HG02642 (cell line): Measurements from ENCODE around the gene DCAF5.

Experiments used
- ATAC-seq: cut with Tn5 transposase; IDR thresholded peaks from one replicate; pipeline ENCODE4 v1.9.1; 2021; ENCODE audit warnings: mild to moderate bottlenecking; ENCODE audit not compliant: unreplicated experiment, poor library complexity

DCAF5 gene

DNA sequence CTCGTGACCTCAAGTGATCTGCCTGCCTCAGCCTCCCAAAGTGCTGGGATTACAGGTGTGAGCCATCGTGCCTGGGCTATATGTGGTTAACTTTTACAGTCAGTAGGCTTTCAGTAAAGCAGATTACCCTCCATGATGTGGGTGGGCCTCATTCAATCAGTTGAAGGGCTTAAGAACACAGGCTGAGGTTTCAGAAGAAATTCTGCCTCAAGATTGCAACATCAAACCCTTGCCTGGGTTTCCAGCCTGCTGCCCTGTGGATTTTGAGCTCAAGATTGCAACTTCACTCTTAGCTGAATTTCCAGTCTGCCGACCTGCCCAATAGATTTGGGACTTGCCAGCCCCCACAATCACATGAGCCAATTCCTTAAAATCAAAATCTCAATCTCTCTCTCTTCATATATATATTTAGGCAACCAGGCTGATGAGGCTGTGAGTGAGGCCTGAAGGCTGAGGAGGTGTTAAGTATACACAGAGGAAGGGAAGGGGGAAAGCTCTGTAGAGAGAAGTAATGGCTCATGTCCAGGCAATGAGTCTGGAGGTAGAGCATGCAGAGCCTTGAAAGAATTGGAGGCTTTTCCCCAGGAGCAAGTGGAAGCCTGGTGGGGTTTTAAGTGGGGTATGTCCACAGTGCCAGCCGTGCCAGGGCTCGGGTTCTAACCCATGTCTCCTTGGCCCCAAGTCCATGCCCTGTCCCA, 140.5 kb downstream of the DCAF5 start:
- ATAC-seq: no peak

DNA sequence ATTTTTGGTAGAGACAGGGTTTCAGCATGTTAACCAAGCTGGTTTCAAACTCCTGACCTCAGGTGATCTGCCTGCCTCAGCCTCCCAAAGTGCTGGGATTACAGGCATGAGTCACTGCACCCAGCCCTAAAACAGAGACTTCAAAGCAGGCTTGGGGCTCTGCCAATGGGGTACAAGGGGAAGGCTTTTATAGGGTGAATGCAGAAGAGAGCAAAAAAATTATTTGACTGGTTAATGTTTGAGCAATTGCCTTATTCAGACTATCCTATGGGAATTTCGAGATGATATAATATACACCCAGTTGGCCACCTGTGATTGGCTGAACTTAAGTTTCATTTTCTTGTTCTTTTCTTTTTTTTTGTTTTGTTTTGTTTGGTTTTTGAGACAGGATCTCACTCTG, 142.3 kb downstream of the DCAF5 start:
- ATAC-seq: no peak

DNA sequence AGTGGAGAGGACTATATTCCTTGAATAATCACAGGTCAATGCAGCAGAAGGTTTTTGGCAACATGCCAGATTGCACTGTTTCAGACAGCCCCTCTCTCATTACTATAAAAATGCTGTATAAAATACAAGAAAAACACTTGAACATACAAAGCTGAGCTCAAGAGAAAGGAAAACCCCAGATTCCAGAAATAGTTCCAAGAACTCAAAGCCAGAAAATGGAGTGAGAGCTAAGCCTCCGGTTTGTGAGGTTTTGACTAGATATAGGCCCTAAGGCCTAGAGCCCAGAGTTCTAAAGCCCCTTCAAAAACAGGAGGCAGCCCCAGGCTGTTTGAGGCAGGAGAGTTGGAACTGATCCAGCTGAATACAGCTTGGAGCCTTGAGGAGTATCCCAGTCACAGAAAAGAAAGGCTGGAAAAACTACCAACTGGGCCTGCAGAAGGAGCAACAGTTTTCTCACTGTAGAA, 144.5 kb downstream of the DCAF5 start:
- no peak for ATAC-seq

DNA sequence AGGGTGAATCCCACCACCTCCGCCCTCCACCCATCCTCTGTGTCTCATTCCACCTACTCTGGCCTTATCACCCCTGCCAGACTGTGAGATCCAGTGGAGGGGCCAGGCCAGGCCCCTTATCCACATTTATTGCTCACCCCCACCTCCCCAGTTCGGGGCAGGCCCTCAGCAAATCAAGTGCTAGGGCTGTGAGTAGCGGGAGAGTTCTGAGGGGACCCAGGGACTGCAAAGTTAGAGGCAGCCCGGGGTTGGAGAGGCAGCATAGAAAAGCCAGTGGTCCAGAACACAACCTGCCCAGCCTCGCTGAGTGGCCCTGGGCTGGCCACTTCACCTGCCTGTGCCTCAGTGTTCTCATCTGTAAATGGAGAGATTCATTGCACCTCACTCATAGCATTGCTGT, 146.6 kb downstream of the DCAF5 start:
- ATAC-seq: no peak

DNA sequence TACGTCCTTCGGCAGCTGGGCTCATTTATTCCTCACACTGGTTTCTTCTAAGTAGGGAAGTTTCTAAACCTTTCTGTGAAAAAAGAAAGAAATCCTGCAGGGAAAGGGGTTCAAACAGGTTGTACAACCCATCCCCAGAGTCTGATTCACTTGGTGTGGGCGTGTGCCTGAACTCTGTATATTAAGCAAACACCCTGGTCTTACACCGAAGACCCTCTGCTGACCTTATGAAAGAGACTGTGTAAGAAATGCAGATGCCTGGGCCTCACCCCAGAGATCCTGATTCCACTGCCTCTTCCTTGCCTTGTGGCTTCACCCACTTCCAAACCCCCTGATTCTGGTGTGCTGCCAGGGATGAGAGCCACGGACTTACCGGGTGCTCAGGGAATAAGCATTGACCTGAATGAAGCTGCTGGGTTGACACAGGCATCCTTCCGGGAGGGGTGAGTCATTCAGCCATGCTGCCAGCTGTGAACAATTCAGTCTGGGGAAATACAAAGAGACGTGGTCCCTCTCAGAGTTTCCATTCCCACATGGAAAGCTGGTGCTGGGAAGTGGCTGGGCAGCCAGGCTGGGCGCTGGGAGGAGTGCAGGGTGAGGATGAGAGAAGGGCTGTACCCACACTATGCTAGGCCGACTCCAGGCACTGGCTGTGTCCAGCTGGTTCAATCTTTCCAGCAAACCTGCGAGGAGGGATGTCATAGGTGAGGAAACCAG, 147.3 kb downstream of the DCAF5 start:
- no peak for ATAC-seq

DNA sequence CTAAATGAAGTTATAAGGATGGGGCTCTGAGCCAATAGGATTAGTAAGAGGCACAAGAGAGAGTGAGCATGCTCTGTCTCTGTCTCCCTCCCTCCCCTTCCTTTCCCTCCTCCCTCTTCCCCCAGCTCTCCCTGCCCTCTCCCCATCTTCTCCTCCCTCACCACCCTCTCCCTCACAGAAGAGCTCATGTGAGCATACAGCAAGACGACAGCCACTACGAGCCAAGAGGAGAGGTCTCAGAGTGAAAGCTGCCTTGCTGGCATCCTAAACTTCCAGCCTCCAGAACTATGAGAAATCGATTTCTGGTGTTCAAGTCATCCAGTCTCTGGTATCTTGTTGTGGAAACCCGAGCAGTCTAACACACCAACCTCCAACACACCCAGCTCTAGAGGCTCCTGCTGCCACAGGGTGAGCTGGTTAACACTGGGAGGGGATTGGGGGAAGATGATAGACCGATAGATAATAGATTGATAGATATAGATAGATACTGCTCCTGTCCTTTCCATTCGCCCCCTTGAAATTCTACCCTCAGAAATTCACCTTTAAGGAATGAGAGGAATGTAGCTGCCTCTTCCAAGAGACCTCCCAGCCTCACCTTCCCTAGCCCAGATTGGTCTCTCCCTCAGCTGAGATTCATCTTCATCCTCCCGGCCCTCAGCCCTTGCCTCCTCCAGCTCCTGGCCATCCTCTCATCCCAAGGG, 148.0 kb downstream of the DCAF5 start:
- ATAC-seq: no peak

DNA sequence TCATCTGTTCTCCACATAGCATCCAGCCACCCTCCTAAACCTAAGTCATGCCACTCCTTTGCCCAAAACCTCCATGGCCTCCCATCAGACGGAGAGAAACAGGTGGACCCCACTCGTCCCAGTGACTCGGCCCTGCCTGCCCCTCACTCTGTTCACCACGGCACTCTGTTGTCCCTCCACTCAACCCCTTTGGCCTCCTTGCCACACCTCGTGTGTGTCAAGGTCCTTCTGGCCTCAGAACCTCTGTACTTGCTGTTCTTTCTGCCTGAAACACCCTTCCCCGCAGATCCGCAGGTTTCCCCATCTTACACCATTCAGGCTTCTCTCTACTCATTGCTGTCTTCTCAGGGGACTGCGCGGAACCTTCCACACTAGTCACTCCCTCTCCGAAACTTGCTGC, 149.3 kb downstream of the DCAF5 start:
- no peak for ATAC-seq

DNA sequence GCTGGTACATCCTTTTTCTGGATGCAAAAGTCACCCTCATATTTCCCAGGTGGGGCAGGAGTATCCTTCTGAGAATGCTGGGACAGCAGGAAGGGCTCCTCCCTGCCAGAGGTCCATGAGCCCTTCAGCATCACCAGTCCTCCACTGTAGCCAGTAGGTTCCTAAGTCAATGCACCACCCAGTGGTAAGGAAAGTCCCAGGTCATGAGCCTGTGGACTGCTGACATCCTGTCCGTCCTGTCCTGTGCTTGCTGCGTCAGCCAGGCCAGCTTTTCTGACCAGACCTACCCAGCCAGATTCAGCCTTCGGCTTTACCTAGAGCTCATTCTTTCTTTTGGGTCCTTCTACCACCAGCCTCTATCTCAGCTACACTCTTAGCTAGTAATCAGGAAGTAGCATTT, 150.8 kb downstream of the DCAF5 start:
- no peak for ATAC-seq

DNA sequence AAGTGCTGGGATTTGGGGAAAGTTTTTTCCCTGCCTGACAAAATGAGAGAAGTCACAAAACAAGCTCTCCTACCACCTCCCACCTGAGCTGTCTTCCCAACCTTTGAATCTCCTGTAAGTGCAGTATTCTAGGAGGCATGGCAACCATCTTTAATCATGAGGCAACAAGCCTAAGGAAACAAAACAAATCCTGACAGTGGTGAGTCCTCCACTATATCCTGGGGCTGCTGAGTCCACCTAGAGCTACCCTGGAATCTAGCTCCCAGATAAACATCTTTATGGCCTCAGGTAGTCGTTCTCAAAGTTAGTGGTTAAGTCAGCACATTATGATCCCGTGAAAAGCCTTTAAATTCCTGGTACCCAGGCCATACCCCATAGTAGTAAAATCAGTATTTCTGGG, 151.5 kb downstream of the DCAF5 start:
- ATAC-seq: no peak
